Skin epidermis (tissue), 12 donors: ENCODE results near the gene ATG3.
A peak's percentile ranks its signal among the peaks of the same experiment; 100 is the strongest.
"Not testable (repeated sequence)": the region's sequence is repeated elsewhere in the genome, so short reads cannot be mapped to it uniquely, and the experiment has no call there.

Experiments
- H3K27ac ChIP-seq, 21 experiments: fragments of 200-600 bp; sonication (generic) in 11 of 21; one replicate each; pipeline ENCODE4 v1.5.0; 2020; ENCODE audit warnings: mild to moderate bottlenecking in 3 of 21, inconsistent platforms in 2 of 21, moderate library complexity in 2 of 21
- H3K4me3 ChIP-seq, 7 experiments: fragments of 200-600 bp; sonication (generic) in 2 of 7; one replicate each; pipeline ENCODE4 v1.5.0; 2020; ENCODE audit warnings: inconsistent platforms in 2 of 7, mild to moderate bottlenecking in 2 of 7, moderate library complexity in 1 of 7

ATG3 gene

DNA sequence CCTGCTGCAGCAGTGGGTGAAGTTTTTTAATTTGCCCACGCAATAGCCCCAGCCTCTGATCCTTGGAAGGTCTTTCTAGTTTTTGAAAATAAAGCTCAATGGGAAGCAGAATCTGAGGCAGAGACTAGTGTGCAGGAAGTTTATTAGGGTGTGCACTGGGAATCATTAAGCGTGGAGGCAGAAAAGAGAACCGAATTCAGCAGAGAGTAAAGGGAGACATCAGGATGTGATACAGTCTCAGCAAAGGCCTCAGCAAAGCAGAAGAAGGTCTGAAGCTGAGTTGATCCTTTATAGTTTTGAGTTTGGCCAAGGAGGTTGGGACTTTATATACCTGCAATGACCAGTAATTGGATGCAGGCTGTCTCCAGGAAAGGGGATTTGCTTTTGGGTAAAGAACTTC is 57.6 kb downstream of the ATG3 start:
- no peak overlapping the region for H3K4me3 ChIP-seq
- peak overlapping the region in 1 of 21 experiments; percentile 58 for H3K27ac ChIP-seq

DNA sequence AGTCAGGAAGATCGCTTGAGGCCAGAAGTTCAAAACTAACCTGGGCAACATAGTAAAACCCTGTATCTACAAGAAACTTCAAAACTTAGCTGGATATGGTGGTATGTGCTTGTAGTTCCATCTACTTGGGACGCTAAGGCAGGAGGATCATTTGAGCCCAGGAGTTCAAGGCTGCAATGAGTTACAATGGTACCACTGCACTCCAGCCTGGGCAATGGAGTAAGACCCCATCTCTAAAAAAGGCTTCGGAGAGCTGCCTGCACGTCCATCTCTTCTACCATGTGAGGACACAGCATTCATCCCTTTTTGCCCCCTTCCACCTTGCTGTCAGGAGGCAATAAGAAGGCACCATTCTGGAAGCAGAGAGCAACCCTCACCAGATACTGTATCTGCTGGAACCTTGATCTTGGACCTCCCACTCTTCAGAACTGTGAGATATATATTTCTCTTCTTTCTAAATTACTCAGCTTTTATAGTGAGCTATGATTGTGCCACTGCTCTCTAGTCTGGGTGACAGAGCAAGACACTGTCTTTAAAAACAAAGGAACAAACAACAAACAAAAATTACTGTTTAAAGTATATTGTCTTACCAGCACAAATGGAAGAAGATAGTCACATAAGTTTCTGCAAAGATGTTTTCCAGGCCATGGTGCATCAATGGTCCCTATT is 58.3 kb downstream of the ATG3 start:
- Histone ChIP-seq H3K4me3 (no peak overlapping the region), H3K27ac (no peak overlapping the region)

DNA sequence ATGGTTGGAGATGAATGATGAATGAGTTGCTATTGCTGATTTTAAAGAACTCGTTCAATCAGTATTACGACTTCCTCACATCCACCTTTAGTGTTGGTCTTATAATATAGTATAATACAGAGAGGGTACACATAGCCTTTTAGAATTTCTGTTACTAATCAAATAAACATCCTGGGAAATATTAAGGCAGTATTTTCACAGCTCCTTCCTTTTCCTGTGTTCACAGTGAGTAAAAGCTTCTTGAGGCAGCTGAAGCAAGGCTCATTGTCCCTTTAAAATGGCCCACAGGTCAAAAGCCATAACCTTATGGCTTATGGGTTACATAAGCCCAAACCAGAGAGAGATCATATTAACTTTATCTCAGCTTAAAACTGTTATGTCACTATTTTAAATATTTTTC is 61.1 kb downstream of the ATG3 start:
- Histone ChIP-seq H3K27ac (peak overlapping the region in 1 of 21 experiments; percentile 73), H3K4me3 (no peak overlapping the region)

DNA sequence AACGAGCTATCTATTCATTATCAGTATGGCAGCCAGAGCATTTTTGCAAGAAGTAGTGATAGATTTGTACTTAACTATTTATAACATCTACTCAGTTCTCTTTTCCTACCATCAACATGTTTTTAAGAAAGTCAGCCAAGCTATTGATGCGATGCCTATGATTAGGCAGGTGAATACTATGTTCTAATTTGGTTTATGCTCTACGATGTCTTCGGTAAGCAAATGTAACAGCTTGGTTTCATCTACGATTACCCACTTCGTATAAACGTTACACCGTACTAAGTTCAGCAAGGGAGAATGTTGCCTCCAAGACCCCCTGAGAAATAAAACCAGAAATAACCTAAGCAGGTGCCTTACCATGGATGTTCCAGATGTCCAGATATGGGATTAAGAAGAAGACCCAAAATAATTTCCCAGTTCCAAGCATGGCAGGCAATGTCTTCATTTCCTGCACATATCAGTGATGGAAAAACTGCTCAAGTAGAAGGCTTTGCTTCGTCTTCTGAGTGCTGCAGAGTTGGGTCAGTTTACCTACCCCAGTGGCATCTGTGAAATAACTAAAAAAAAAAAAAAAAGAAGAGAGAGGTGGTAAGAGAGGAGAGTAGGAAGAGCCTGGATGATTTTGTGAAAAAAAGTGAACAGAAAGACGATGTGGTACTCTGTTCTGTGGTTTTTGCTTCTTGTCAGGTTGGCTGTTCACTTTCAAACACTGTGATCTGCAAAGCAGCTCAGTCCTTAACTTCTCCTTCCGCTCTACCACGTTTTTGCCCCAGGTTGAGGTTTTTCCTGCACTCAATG is 62.6 kb downstream of the ATG3 start, which contains the start of gene BTLA:
TSS of gene BTLA (minus strand) at position 559 of the 798 bp plus-strand sequence. CDS start at position 445, 114 bp downstream.
- Histone ChIP-seq H3K4me3 (peak within 1 kb of the TSS in 6 of 7 experiments; percentile 8 to 29 (median 16)), H3K27ac (peak within 1 kb of the TSS in 8 of 21 experiments; percentile 18 to 84 (median 66))

DNA sequence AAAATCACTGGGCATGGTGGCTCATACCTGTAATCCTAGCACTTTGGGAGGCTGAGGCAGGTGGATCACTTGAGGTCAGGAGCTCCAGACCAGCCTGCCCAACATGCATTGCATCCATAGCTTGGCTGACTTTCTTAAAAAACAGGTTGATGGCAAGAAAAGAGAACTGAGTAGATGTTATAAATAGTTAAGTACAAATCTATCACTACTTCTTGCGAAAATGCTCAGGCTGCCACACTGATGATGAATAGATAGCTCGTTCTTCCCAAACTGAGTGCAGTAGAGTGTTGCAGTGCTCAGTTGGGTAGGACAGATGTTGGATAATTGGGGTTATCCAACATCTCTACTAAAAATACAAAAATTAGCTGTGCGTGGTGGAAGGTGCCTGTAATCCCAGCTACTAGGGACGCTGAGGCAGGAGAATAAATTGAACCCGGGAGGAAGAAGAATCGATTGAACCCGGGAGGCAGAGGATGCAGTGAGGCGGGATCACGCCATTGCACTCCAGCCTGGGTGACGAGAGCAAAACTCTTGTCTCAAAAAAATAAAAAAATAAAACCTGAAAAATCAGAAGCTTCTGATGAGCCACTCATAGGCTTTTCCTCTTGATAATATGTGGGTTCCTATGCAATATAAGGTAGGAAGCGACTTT is 63.7 kb downstream of the ATG3 start:
- peak overlapping the region in 5 of 7 experiments; percentile 8 to 29 (median 20) for H3K4me3 ChIP-seq
- H3K27ac ChIP-seq = peak overlapping the region in 6 of 21 experiments; percentile 43 to 84 (median 70)

GRCh38 chr3:112496366-112497067 is 65.2 kb downstream of the ATG3 start:
- Histone ChIP-seq H3K4me3 (peak overlapping the region in 1 of 7 experiments; percentile 29), H3K27ac (peak overlapping the region in 4 of 21 experiments; percentile 10 to 84 (median 46))

GRCh38 chr3:112494448-112494767 is 67.4 kb downstream of the ATG3 start:
- not testable (repeated sequence) for H3K27ac ChIP-seq, H3K4me3 ChIP-seq

GRCh38 chr3:112492124-112492523 is 69.6 kb downstream of the ATG3 start:
- Histone ChIP-seq H3K27ac (no peak overlapping the region), H3K4me3 (no peak overlapping the region)

DNA sequence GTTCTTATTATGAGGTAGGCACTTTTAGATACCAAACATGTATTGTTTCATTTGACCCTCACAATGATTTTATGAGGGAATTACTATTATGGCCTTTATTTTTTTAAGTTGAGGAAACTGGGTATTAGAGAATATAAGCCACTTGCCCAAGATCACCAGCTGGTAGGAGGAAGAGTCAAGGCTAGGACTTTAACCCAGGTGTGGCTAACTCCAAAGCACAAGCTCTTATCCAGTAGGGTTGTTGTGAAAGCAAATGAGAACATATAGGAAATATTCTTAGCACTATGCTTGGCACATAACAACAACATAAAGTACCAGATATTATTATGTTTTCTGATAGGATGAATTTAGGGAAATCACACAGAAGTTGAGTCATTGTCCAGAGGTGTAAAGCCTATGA is 70.4 kb downstream of the ATG3 start:
- Histone ChIP-seq H3K4me3 (no peak overlapping the region), H3K27ac (no peak overlapping the region)

GRCh38 chr3:112489674-112490479 is 71.9 kb downstream of the ATG3 start:
- Histone ChIP-seq H3K27ac (no peak overlapping the region), H3K4me3 (no peak overlapping the region)

- Histone ChIP-seq H3K4me3 (no peak overlapping the region), H3K27ac (no peak overlapping the region)
Observed at GRCh38 chr3:112486811-112487505, 74.8 kb downstream of the ATG3 start.

DNA sequence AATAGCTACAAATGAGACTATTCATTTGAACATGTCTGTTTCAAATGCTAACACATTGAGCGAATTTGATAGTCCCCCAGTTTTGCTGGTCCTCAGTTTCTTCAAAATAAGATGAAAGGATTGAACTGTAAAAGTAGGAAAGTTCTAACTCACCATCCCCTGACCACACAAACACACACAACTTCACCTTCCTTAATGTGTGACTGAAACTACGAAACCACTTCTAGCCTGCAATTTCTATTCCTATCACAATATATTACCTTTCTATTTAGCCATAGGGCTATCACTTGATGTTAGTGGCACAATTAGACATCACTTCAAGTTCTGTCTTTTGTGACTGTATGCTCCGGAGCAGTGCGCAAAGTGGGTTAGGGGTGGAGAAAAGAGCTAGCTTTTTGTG is 77.4 kb downstream of the ATG3 start:
- H3K4me3 ChIP-seq = no peak overlapping the region
- H3K27ac ChIP-seq = no peak overlapping the region

- no peak overlapping the region for H3K4me3 ChIP-seq
- peak overlapping the region in 1 of 21 experiments; percentile 4 for H3K27ac ChIP-seq
Observed at GRCh38 chr3:112482675-112483074, 79.1 kb downstream of the ATG3 start.
